Measurements from ENCODE around the gene BRD3. TPM values are rescaled to one million over a fixed set of nuclear protein-coding genes. Genes with fewer than 3 reads are reported as not detected.

Gene BRD3
- polyA plus RNA-seq, 6 donors from 2014 or later, result 9.0 to 26.2 (median 15.1) TPM

DNA sequence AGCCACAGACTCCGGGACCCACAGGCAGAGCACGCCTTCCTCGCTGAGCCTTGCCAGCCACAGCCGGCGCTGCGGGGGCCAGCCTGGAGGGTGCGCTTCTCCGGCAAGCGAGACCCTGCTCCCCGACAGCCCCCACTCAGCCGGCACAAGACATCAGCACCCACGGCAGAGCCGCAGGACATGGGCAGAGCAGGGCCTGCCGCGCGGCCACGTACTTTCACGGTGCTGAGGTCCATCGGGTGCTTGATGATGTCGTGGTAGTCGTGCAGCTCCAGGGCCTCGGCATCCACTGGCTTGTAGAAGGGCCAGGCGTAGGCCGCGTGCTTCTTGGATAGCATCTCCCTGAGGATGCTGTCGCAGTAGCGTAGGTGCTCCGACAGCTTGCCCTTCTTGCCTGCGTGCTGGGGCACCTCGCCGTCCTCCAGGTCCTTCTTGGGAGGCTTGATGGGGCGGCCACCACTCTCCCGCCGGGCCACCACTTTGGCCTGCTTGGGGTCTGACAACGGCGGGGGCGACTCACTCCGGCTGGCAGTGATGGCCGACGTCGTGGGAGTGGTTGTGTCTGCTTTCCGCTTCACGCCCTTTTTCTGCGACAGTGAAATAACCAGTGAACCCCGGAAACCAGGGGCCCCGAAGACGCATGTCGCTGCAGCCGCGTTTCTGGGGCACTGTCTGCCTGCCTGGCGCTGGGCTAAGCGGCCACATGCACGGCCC, 19.8 kb downstream of the BRD3 start:
- DNase-seq (no peak), ATAC-seq (ENCODE audit: low read depth in 2 of 2) (no peak)
- Mint-ChIP-seq H3K4me1 (peaks cover 0 to 7% (median 6%) of the 10 kb centered on the region in 3 donors), H3K9me3 (no peaks in the 10 kb centered on the region), H3K27me3 (no peaks in the 10 kb centered on the region), H3K27ac (no peak overlapping the region), H3K4me3 (no peak overlapping the region), H3K36me3 (peaks cover 7 to 16% of the 10 kb centered on the region in 2 donors)

GRCh38 chr9:134046894-134047681, 20.7 kb downstream of the BRD3 start:
- Mint-ChIP-seq H3K27ac (no peak overlapping the region), H3K4me3 (no peak overlapping the region), H3K9me3 (no peaks in the 10 kb centered on the region), H3K27me3 (no peaks in the 10 kb centered on the region), H3K4me1 (peaks cover 0 to 6% (median 0%) of the 10 kb centered on the region in 3 donors), H3K36me3 (peaks cover 7 to 16% of the 10 kb centered on the region in 2 donors)
- DNase-seq, result no peak
- ATAC-seq (ENCODE audit: low read depth in 2 of 2), result no peak

DNA sequence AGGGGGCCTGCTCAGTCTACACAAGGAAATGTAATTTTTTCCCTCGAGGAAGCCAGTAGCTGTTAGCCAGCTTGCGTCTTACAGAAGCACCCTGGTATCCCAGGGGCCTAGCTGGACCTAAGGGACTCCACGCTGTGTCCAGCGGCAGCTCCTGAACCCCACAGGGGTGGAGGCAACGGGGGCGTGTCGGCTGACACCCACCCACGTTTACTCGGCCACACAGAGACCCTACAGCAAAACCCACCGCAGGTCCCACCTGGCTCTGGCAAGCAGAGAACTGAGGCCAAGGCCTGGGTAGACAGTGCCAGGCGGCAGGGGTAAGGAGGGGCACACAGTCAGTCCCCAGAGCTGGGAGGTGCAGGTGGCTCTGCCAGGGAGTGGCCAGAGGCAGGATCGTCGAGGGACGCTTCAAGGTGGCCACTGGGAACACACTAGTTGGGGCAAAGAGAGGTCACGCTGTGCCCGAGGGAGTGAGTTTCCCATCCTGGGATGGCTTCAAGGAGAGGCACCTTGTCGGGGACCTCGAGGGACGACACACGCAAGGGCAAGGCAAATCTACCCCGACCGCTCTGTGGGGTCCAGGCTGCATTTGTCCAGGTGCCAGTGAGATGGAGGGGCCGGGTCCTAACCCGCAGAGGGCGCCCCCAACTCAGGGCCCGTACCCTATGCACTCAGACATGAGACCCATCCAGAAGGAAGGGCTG, 21.8 kb downstream of the BRD3 start:
- H3K9me3 Mint-ChIP-seq, result no peaks in the 10 kb centered on the region
- H3K4me1 Mint-ChIP-seq, result peaks cover 0 to 2% (median 0%) of the 10 kb centered on the region in 3 donors
- no peaks in the 10 kb centered on the region for H3K27me3 Mint-ChIP-seq
- peak overlapping the region in 1 of 6 donors; percentile 11 for H3K27ac Mint-ChIP-seq
- DNase-seq (no peak), ATAC-seq (ENCODE audit: low read depth in 2 of 2) (no peak)
- H3K36me3 Mint-ChIP-seq, result peaks cover 0 to 7% of the 10 kb centered on the region in 2 donors
- H3K4me3 Mint-ChIP-seq, result no peak overlapping the region

DNA sequence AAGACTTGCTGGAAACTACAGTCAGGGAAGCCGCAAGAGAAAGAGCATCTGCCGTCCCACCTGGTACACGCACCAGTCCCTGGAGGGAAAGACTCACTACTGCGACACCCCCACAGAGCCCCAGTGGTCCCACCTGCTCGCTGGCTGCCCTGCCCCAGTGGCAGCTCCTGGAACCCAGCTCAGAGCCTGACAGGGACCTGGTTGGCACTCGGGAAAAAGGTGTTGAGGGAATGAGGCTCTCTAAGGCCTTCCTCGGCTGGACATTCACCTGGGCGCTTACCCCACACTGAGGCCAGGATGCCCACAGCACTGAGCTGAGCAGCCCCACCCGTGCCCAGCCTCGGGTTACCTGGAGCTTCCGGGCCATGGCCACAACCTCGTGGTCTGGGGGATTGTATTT, 22.9 kb downstream of the BRD3 start:
- ATAC-seq (ENCODE audit: low read depth in 2 of 2) (no peak), DNase-seq (no peak)
- Mint-ChIP-seq H3K4me3 (no peak overlapping the region), H3K4me1 (no peaks in the 10 kb centered on the region), H3K9me3 (no peaks in the 10 kb centered on the region), H3K27ac (no peak overlapping the region), H3K27me3 (no peaks in the 10 kb centered on the region), H3K36me3 (peaks cover 3 to 9% of the 10 kb centered on the region in 2 donors)

GRCh38 chr9:134043531-134043988, 24.3 kb downstream of the BRD3 start:
- H3K27me3 Mint-ChIP-seq, result no peaks in the 10 kb centered on the region
- no peak overlapping the region for H3K4me3 Mint-ChIP-seq
- DNase-seq, result no peak
- no peak for ATAC-seq (ENCODE audit: low read depth in 2 of 2)
- peak overlapping the region in 1 of 6 donors; percentile 41 for H3K27ac Mint-ChIP-seq
- H3K9me3 Mint-ChIP-seq, result peaks cover 0 to 8% (median 4%) of the 10 kb centered on the region in 7 donors
- H3K36me3 Mint-ChIP-seq, result peaks cover 17 to 23% of the 10 kb centered on the region in 2 donors
- H3K4me1 Mint-ChIP-seq, result peaks cover 0 to 7% (median 0%) of the 10 kb centered on the region in 3 donors

- no peak overlapping the region for H3K27ac Mint-ChIP-seq
- peaks cover 25 to 26% of the 10 kb centered on the region in 2 donors for H3K36me3 Mint-ChIP-seq
Observed at GRCh38 chr9:134041649-134041962, 26.2 kb downstream of the BRD3 start.

GRCh38 chr9:134040781-134041648, 26.8 kb downstream of the BRD3 start:
- Mint-ChIP-seq H3K9me3 (peaks cover 3 to 19% (median 10%) of the 10 kb centered on the region in 7 donors), H3K36me3 (peaks cover 30 to 31% of the 10 kb centered on the region in 2 donors), H3K27me3 (no peaks in the 10 kb centered on the region), H3K4me3 (no peak overlapping the region), H3K4me1 (peaks cover 0 to 7% (median 0%) of the 10 kb centered on the region in 3 donors), H3K27ac (no peak overlapping the region)
- no peak for ATAC-seq (ENCODE audit: low read depth in 2 of 2)
- DNase-seq, result no peak

More at GRCh38 chr9:134041649-134041962, 26.2 kb downstream of the BRD3 start:
- H3K27me3 Mint-ChIP-seq, result no peaks in the 10 kb centered on the region
- H3K4me3 Mint-ChIP-seq, result no peak overlapping the region
- peaks cover 0 to 7% (median 0%) of the 10 kb centered on the region in 3 donors for H3K4me1 Mint-ChIP-seq
- DNase-seq, result no peak
- no peak for ATAC-seq (ENCODE audit: low read depth in 2 of 2)
- peaks cover 3 to 19% (median 10%) of the 10 kb centered on the region in 7 donors for H3K9me3 Mint-ChIP-seq

- Mint-ChIP-seq H3K4me3 (peak overlapping the region in 1 of 8 donors; percentile 82), H3K27ac (no peak overlapping the region), H3K4me1 (peaks cover 0 to 7% (median 0%) of the 10 kb centered on the region in 3 donors), H3K27me3 (no peaks in the 10 kb centered on the region), H3K36me3 (peaks cover 30 to 31% of the 10 kb centered on the region in 2 donors), H3K9me3 (peaks cover 3 to 19% (median 10%) of the 10 kb centered on the region in 7 donors)
- ATAC-seq (ENCODE audit: low read depth in 2 of 2) (no peak), DNase-seq (no peak)
Observed at GRCh38 chr9:134040176-134040565, 27.7 kb downstream of the BRD3 start.

DNA sequence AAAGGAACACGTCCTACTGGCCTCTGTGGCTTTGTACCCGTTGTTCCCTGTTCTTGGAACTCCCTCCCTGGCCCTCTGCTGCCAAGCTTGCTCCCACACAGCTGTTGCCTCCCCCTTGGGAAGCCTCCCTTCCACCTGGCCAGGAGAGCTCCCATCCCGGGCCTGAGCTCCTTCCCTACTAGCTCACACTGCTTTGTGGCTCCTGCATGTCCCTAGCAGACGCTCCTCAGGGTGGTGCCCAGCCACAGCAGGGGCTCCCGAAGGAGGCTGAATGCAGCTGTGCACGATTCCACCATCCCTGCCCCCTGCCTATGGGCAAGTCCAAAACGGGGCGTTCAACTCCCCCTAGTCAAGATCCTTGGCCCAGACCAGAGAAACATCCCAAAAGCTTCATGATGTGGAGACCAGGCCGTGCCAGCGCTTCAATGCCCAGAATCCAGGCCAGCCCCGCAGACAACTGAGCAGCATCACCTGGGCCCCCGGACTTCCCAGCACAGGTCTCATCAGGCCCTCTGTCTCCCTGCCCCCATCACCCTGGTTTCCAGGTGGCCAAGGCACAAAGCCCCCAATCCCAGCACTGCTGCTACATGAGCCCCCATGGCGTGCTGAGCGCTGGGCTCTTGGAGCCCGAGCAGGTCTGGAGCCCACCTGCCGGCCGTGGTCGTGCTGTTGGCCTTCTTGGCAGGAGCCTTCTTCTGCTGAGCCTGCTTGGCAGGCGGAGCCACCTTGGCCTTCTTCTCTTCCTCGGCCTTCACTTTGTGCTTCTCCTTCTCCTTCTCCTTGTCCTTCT, 28.2 kb downstream of the BRD3 start:
- DNase-seq (no peak), ATAC-seq (ENCODE audit: low read depth in 2 of 2) (no peak)
- Mint-ChIP-seq H3K4me3 (peak overlapping the region in 1 of 8 donors; percentile 82), H3K36me3 (peaks cover 30 to 31% of the 10 kb centered on the region in 2 donors), H3K27me3 (no peaks in the 10 kb centered on the region), H3K9me3 (peaks cover 3 to 19% (median 10%) of the 10 kb centered on the region in 7 donors), H3K4me1 (peaks cover 0 to 7% (median 0%) of the 10 kb centered on the region in 3 donors), H3K27ac (peak overlapping the region in 3 of 6 donors; percentile 27 to 78 (median 42))

DNA sequence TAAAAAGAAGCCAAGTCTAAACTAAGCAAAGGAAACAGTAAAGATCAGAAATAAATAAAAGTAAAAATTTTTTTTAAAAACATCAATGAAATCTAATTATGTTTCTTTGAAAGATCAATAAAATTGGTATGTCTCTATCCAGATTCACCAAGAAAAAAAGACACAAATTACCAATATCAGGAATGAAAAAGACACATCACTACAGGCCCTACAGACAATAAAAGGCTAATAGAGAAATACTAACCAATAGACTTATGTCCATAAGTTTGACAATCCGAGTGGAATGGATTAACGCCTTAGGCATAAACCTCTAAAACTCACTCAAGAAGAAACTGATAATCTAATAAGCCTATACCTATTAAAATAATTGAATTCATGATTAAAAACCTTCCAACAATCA, 30.2 kb downstream of the BRD3 start:
- DNase-seq (no peak), ATAC-seq (ENCODE audit: low read depth in 2 of 2) (no peak)
- Mint-ChIP-seq H3K36me3 (peaks cover 27 to 38% of the 10 kb centered on the region in 2 donors), H3K27ac (no peak overlapping the region), H3K4me1 (peaks cover 0 to 7% (median 0%) of the 10 kb centered on the region in 3 donors), H3K4me3 (no peak overlapping the region), H3K9me3 (peaks cover 3 to 19% (median 10%) of the 10 kb centered on the region in 7 donors), H3K27me3 (no peaks in the 10 kb centered on the region)

DNA sequence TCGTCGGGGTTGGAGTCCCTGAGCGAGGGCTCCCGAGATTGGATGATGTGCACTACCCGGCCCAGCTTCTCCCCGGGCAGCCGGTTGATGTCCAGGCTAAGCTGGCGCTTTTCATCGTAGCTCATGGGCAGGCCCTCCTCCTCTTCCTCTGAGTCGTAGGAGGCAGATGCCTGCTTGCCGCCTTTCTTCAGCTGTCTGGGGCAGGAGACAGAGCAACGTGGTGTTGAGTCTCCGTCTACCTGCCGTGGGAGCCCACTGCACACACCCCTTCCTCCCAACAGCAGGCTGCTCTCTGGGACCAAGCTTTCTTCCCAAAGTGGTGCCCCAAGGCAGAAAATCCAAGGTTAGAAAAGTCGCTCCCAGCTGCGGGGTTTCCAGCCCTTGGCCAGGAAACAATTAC, 31.7 kb downstream of the BRD3 start:
- Mint-ChIP-seq H3K27me3 (no peaks in the 10 kb centered on the region), H3K9me3 (peaks cover 3 to 19% (median 10%) of the 10 kb centered on the region in 7 donors), H3K4me1 (peaks cover 0 to 7% (median 0%) of the 10 kb centered on the region in 3 donors), H3K36me3 (peaks cover 27 to 38% of the 10 kb centered on the region in 2 donors), H3K27ac (no peak overlapping the region), H3K4me3 (no peak overlapping the region)
- no peak for ATAC-seq (ENCODE audit: low read depth in 2 of 2)
- no peak for DNase-seq

Data from naive B cell (primary cell).